IMR-90 (cell line): ENCODE data around the gene SARS2. TPM values are rescaled to one million over a fixed set of nuclear protein-coding genes. Genes with fewer than 3 reads are reported as not detected.

Experiments
- ATAC-seq: fragments of 200-7000 bp; cut with Tn5 transposase; 2 replicates; pipeline ENCODE4 v1.9.1; 2020; ENCODE audit warnings: low read depth, mild to moderate bottlenecking, moderate library complexity
- BruUV-seq: library from RNA; stranded (reverse); fragments of 400-500 nt; replicated peaks from 2 replicates; lab custom pipeline; 2021; lab: Mats Ljungman, UMichigan
- CTCF ChIA-PET: fragments of 300-600 bp; formaldehyde crosslinking; extraction: SDS; loops from one replicate; lab custom pipeline; 2021; ENCODE audit warnings: antibody characterized with exemption; lab: Yijun Ruan, JAX
- POLR2A ChIA-PET: fragments of 300-600 bp; sonication (Branson Sonifier 250); formaldehyde crosslinking; loops from one replicate; lab custom pipeline; 2022; ENCODE audit warnings: antibody characterized with exemption; ENCODE audit not compliant: unreplicated experiment; lab: Charles Lee
- DNase-seq: peaks from one replicate; pipeline ENCODE4 v3.0.0; 2013
- H2AFZ ChIP-seq: replicated peaks from 2 replicates; pipeline ENCODE3; 2013; ENCODE audit warnings: low read length, mild to moderate bottlenecking; ENCODE audit not compliant: poor library complexity
- H2AK5ac ChIP-seq: 2 replicates; pipeline ENCODE4 v1.6.1; 2013; ENCODE audit warnings: low read depth, low read length, inconsistent platforms
- H2AK9ac ChIP-seq: replicated peaks from 2 replicates; pipeline ENCODE3; 2013; ENCODE audit warnings: mild to moderate bottlenecking, low read depth, low read length, moderate library complexity; ENCODE audit not compliant: poor library complexity
- H2BK120ac ChIP-seq: 2 replicates; pipeline ENCODE4 v1.6.1; 2013; ENCODE audit warnings: low read depth, low read length, inconsistent platforms
- H2BK15ac ChIP-seq: 3 replicates; pipeline ENCODE4 v1.6.1; 2013; ENCODE audit warnings: low read depth, low read length, inconsistent platforms
- H2BK20ac ChIP-seq: 2 replicates; pipeline ENCODE4 v1.6.1; 2013; ENCODE audit warnings: low read depth, mild to moderate bottlenecking, inconsistent platforms, low read length, moderate library complexity
- H2BK5ac ChIP-seq: 2 replicates; pipeline ENCODE4 v1.6.1; 2013; ENCODE audit warnings: mild to moderate bottlenecking, low read depth, low read length, inconsistent platforms; ENCODE audit not compliant: poor library complexity, severe bottlenecking
- H3K14ac ChIP-seq: replicated peaks from 2 replicates; pipeline ENCODE4 v1.6.1; 2013; ENCODE audit warnings: low read depth, low read length, inconsistent platforms
- H3K18ac ChIP-seq: 2 replicates; pipeline ENCODE4 v1.6.1; 2013; ENCODE audit warnings: low read depth, low read length, control low read depth
- H3K23ac ChIP-seq: 2 replicates; pipeline ENCODE4 v1.6.1; 2013; ENCODE audit warnings: low read depth, low read length, inconsistent platforms
- H3K27ac ChIP-seq: 2 replicates; pipeline ENCODE4 v1.5.1; 2013; ENCODE audit warnings: mild to moderate bottlenecking, control low read depth, low read length; ENCODE audit not compliant: insufficient read depth
- H3K27me3 ChIP-seq: 2 replicates; pipeline ENCODE4 v1.6.1; 2013; ENCODE audit warnings: low read length; ENCODE audit not compliant: control insufficient read depth, insufficient read depth
- H3K36me3 ChIP-seq: 2 replicates; pipeline ENCODE4 v1.6.1; 2013; ENCODE audit warnings: low read length, mixed read lengths; ENCODE audit not compliant: control insufficient read depth, insufficient read depth
- H3K4ac ChIP-seq: 2 replicates; pipeline ENCODE4 v1.6.1; 2013; ENCODE audit warnings: low read depth, low read length, inconsistent platforms
- H3K4me1 ChIP-seq: 2 replicates; pipeline ENCODE4 v1.6.1; 2013; ENCODE audit warnings: low read length, mixed read lengths; ENCODE audit not compliant: control insufficient read depth, insufficient read depth
- H3K4me2 ChIP-seq: 2 replicates; pipeline ENCODE4 v1.6.1; 2013; ENCODE audit warnings: low read depth, mild to moderate bottlenecking, control low read depth, low read length, moderate library complexity
- H3K4me3 ChIP-seq: 2 replicates; pipeline ENCODE4 v1.5.1; 2013; ENCODE audit warnings: low read depth, mild to moderate bottlenecking, control low read depth, low read length, moderate library complexity; ENCODE audit not compliant: insufficient read depth
- H3K56ac ChIP-seq: 2 replicates; pipeline ENCODE4 v1.6.1; 2013; ENCODE audit warnings: low read length, inconsistent platforms; ENCODE audit not compliant: insufficient read depth; ENCODE audit errors: extremely low read depth
- H3K79me1 ChIP-seq, 2 experiments: 2 replicates each; pipeline ENCODE4 v1.6.1; 2013; ENCODE audit warnings: low read length in 2 of 2, inconsistent platforms in 1 of 2, low read depth in 1 of 2
- H3K9ac ChIP-seq: 2 replicates; pipeline ENCODE4 v1.6.1; 2013; ENCODE audit warnings: low read depth, low read length, control low read depth
- H3K9me1 ChIP-seq: 2 replicates; pipeline ENCODE4 v1.6.1; 2013; ENCODE audit warnings: low read length, inconsistent platforms; ENCODE audit not compliant: insufficient read depth
- H3K9me3 ChIP-seq: 2 replicates; pipeline ENCODE4 v1.6.1; 2013; ENCODE audit warnings: low read length; ENCODE audit not compliant: control insufficient read depth, insufficient read depth
- H4K20me1 ChIP-seq: 2 replicates; pipeline ENCODE4 v1.6.1; 2013; ENCODE audit warnings: low read length, inconsistent platforms; ENCODE audit not compliant: insufficient read depth
- H4K5ac ChIP-seq: 2 replicates; pipeline ENCODE4 v1.6.1; 2013; ENCODE audit warnings: mild to moderate bottlenecking, low read depth, low read length, control low read depth
- H4K8ac ChIP-seq, 2 experiments: 2 replicates each; pipeline ENCODE4 v1.6.1; 2013; ENCODE audit warnings: low read depth in 2 of 2, low read length in 2 of 2, control low read depth in 1 of 2, inconsistent platforms in 1 of 2
- H4K91ac ChIP-seq: 2 replicates; pipeline ENCODE4 v1.6.1; 2013; ENCODE audit warnings: low read depth, low read length, inconsistent platforms; ENCODE audit not compliant: insufficient read depth
- POLR2A ChIP-seq: IDR thresholded peaks from 2 replicates; pipeline ENCODE4 v1.6.1; 2012; ENCODE audit warnings: mild to moderate bottlenecking, low read depth, low read length
- WGBS, 2 experiments: methylation state at CpG; one replicate each; pipeline versions ENCODE4 v1.1.5 to v1.1.7; 2013; ENCODE audit warnings: missing lambda C conversion rate in 2 of 2; ENCODE audit not compliant: insufficient read length in 1 of 2; ENCODE audit errors: extremely low coverage in 2 of 2; 5-methylcytosine and 5-hydroxymethylcytosine counted together
- dilution Hi-C: fragments of 300-500 bp; cut with HindIII; formaldehyde crosslinking; loops from one replicate; pipeline ENCODE4 v1.14.3; 2018; ENCODE audit warnings: low sequenced_read_pairs; ENCODE audit not compliant: unreplicated experiment
- in situ Hi-C: fragments of 300-500 bp; cut with MboI; formaldehyde crosslinking; loops from 3 replicates; pipeline ENCODE4 v1.14.3; 2019; ENCODE audit warnings: low sequenced_read_pairs, inconsistent platforms, mixed read lengths
- intact Hi-C: fragments of 100-400 bp; cut with micrococcal nuclease; formaldehyde crosslinking; loops from 2 replicates; pipeline ENCODE4 v1.10.0; 2022
- polyA plus RNA-seq, 3 experiments: library from polyadenylated mRNA; depleted of rRNA; stranded (reverse); fragments of >200 nt; gene quantifications; 2 replicates each; pipeline ENCODE4 v1.2.3, GENCODE V29; 2012; ENCODE audit warnings: low replicate concordance in 1 of 3
- total RNA-seq: library from RNA; depleted of rRNA; stranded (reverse); fragments of >200 nt; gene quantifications from 2 replicates; pipeline ENCODE4 v1.2.3, GENCODE V29; 2012

SARS2 gene
- total and polyA plus RNA-seq, 2 of the 4 experiments (the other 2 are of a cell fraction): 10.8 to 33.4 TPM

GRCh38 chr19:38951187-38951586 is 20.6 kb upstream of the SARS2 start:
- H3K23ac ChIP-seq: no peak overlapping the region
- no peak overlapping the region for H3K4me2 ChIP-seq
- no peaks in the 10 kb centered on the region; the same call in 1 of the 2 replicates for H4K20me1 ChIP-seq
- no peak overlapping the region for H3K56ac ChIP-seq
- POLR2A ChIA-PET: no interaction called here
- H2AK9ac ChIP-seq: no peak overlapping the region
- CTCF ChIA-PET: no interaction called here
- no peak overlapping the region for H4K5ac ChIP-seq
- no peak overlapping the region for H4K91ac ChIP-seq
- no peak overlapping the region for H3K4ac ChIP-seq
- H2BK120ac ChIP-seq: no peak overlapping the region
- no peak for TF ChIP-seq POLR2A
- no peak overlapping the region for H2BK20ac ChIP-seq
- no TSS peak for BruUV-seq
- ATAC-seq (no peak), DNase-seq (no peak)
- peaks cover 2% of the 10 kb centered on the region; the same call in 1 of the 2 replicates for H3K4me1 ChIP-seq
- H4K8ac ChIP-seq: no peak overlapping the region
- no peak overlapping the region for H3K27ac ChIP-seq
- 0 out of 2 replicates have a peak, but pooled peaks cover 3% of the 10 kb centered on the region for H3K9me1 ChIP-seq
- no peak overlapping the region for H3K14ac ChIP-seq
- H3K9me3 ChIP-seq: no peaks in the 10 kb centered on the region
- in situ Hi-C loops (loop anchor here (10.0 kb wide), 1 partner anchor 374 kb away; the partner anchor contains the start of gene LRFN1), intact Hi-C loops (no loop called here), dilution Hi-C loops (no loop called here)
- no peaks in the 10 kb centered on the region for H3K27me3 ChIP-seq
- H3K4me3 ChIP-seq: no peak overlapping the region
- no peak overlapping the region for H2AK5ac ChIP-seq
- whole genome bisulfite sequencing, 2 experiments: no CpG with 5 or more reads among the region's 3 CpGs
- no peak overlapping the region for H2AFZ ChIP-seq
- peaks cover 7% of the 10 kb centered on the region for H3K36me3 ChIP-seq
- H2BK15ac ChIP-seq: no peak overlapping the region
- no peaks in the 10 kb centered on the region for H3K79me1 ChIP-seq
- H3K18ac ChIP-seq: no peak overlapping the region
- no peak overlapping the region for H2BK5ac ChIP-seq
- no peak overlapping the region for H3K9ac ChIP-seq
